Thymus (tissue), 11 donors: Measurements from ENCODE around the gene SHANK2. TPM values are rescaled to one million over a fixed set of nuclear protein-coding genes. Genes with fewer than 3 reads are reported as not detected.

Experiments used
- DNase-seq, 9 donors: peaks; one replicate each; pipeline ENCODE4 v3.0.0-alpha.2; 2013; ENCODE audit warnings: low spot score in 9 of 9, low read depth in 6 of 9, missing footprints in 1 of 9
- H3K27ac ChIP-seq, 2 donors: one replicate each; pipeline ENCODE4 v1.5.1; 2013; ENCODE audit warnings: control low read depth in 1 of 2, low read depth in 1 of 2, low read length in 1 of 2, mild to moderate bottlenecking in 1 of 2, moderate library complexity in 1 of 2
- H3K27me3 ChIP-seq, 2 donors: one replicate each; pipeline ENCODE4 v1.5.1; 2013; ENCODE audit warnings: low read length in 1 of 2; ENCODE audit not compliant: control insufficient read depth in 2 of 2, insufficient read depth in 1 of 2
- H3K36me3 ChIP-seq, 2 donors: one replicate each; pipeline ENCODE4 v1.5.1; 2013; ENCODE audit warnings: low read length in 1 of 2, mild to moderate bottlenecking in 1 of 2, moderate library complexity in 1 of 2; ENCODE audit not compliant: control insufficient read depth in 2 of 2, insufficient read depth in 2 of 2
- H3K4me1 ChIP-seq, 2 donors: one replicate each; pipeline ENCODE4 v1.5.1; 2013; ENCODE audit warnings: low read length in 2 of 2; ENCODE audit not compliant: control insufficient read depth in 2 of 2, insufficient read depth in 2 of 2
- H3K4me3 ChIP-seq, 2 donors: one replicate each; pipeline ENCODE4 v1.5.1; 2013; ENCODE audit warnings: low read length in 2 of 2, control low read depth in 1 of 2, mild to moderate bottlenecking in 1 of 2
- H3K9me3 ChIP-seq, 2 donors: one replicate each; pipeline ENCODE4 v1.5.1; 2013; ENCODE audit warnings: low read length in 1 of 2, mild to moderate bottlenecking in 1 of 2; ENCODE audit not compliant: control insufficient read depth in 2 of 2, insufficient read depth in 1 of 2
- WGBS: extraction: QIAGEN DNeasy Blood & Tissue Kit; methylation state at CpG from one replicate; pipeline ENCODE4 v1.1.7; 2013; 5-methylcytosine and 5-hydroxymethylcytosine counted together
- polyA plus RNA-seq: library from polyadenylated mRNA; stranded (reverse); fragments of 200-250 nt; gene quantifications from one replicate; pipeline ENCODE4 v1.2.3, GENCODE V29; 2013
- total RNA-seq: library from RNA; stranded (reverse); fragments of 120-200 nt; gene quantifications from one replicate; pipeline ENCODE4 v1.2.4, GENCODE V29; 2013
- donor health status: healthy.

SHANK2 gene
- total and polyA plus RNA-seq, 2 donors, result 0.09 to 0.14 TPM

DNA sequence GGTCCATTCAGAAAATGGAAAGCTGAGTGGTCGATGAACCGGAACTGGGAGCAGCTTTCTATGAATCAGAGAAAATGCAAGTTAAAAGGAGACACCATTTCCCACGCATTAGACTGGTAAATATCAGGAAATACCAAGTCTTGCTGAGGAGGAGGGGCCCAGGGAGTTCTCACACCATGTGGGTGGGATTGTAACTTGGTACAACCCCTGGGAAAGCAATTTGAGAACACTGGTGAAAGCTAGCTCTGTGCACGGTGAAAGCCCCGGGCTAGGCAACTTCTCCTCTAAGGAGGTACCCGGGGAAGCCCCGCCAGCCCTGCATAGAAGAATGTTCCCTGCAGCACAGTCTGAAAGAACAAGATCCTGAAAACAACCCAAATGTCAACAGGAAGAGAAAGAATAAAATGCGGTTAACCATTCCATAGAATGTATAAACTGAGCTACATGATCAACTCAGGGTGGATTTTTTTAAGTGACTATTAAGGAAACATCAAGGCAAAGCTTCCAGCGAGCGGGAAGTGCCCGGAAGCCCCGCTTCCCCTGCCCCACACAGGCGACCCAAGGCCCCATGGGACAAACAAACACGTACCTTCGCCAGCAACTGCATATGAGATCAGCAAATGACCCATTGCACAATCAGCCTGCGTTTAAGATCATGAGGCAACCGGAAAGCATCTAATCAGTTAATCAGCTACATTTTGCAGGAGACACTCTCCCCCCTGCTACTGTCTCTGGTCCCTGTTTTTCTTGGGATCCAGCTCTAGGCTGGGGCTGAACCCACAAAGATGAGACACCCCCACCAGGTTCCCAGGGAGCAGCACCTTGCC lies 11.3 kb downstream of the SHANK2 start:
- Histone ChIP-seq H3K36me3 (no peaks in the 10 kb centered on the region), H3K27ac (no peak overlapping the region), H3K27me3 (peaks cover 2 to 5% of the 10 kb centered on the region in 2 donors), H3K4me1 (no peaks in the 10 kb centered on the region), H3K4me3 (no peak overlapping the region), H3K9me3 (no peaks in the 10 kb centered on the region)
- DNase-seq, result peak in 1 of 9 donors; percentile 6
- 34% methylated on average over 17 of the region's 17 CpGs for WGBS

DNA sequence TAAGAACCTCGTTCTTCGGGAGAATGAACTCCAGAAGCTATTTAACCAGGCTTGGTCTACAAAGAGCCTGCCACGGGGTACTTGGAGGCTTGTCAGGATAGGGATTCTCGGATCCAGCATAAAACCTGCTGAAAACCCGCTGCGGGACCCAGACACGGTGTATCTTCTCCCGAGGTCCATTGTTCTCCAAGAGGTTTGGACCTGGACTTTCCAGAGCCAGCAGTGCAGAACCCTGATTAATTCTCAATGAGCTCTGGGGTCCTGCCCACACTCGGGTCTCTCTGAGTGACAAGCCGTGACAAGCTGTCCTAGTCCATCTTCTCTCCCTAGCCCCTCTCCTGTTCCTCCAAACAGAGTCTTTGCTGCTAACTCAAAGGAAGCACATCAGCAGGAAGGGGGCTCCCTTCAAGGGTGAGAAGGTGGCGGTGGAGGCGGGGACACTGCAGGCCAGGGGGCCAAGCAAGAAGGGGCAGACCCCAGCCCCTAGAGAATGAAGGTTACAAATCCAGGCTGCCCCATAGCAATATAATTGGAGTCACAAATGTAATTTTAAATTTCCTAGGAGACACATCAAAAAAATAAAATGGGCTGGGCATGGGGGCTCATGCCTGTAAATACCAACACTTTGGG lies 12.2 kb downstream of the SHANK2 start:
- H3K4me3 ChIP-seq, result no peak overlapping the region
- H3K4me1 ChIP-seq, result no peaks in the 10 kb centered on the region
- H3K27me3 ChIP-seq, result peaks cover 0 to 2% of the 10 kb centered on the region in 2 donors
- no peak for DNase-seq
- 89% methylated on average over 12 of the region's 12 CpGs for WGBS
- no peaks in the 10 kb centered on the region for H3K36me3 ChIP-seq
- no peak overlapping the region for H3K27ac ChIP-seq
- no peaks in the 10 kb centered on the region for H3K9me3 ChIP-seq

DNA sequence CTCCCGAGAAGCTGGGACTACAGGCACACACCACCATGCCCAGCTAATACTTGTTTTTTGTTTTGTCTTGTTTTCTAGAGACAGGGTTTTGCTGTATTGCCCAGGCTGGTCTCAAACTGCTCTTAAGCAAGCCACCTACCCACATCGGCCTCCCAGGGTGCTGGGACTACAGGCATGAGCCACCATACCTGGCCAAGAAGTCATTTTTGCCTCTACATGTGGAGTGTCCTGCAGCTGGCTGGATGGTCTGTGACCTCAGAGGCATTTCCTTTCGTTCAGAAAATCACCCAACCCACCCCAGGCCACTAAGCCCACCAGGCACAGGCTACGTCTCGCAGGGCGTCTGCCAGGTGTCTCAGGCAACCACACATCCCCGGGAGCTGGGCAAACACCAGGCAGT lies 12.8 kb downstream of the SHANK2 start:
- no peak for DNase-seq
- 79% methylated on average over 7 of the region's 7 CpGs for WGBS

DNA sequence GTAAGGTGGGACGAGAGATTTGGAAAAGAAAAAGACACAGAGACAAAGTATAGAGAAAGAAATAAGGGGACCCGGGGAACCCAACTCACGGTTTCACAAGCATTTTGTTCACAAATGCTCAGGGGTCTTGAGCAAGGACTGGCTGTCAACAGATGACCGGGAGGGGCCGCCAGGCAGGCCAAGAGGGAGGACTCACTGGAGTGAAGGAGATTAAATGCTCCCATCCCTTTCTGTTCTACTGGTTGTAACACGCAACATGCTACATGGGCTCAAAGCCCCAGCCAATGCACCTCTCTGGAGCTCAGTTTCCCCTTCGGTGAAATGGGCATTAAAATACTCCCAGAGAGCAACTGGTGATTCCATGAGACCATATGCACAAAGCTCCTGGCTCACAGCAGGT lies 13.4 kb downstream of the SHANK2 start:
- WGBS, result 93% methylated on average over 7 of the region's 7 CpGs
- peaks cover 0 to 2% of the 10 kb centered on the region in 2 donors for H3K27me3 ChIP-seq
- DNase-seq, result no peak

More for the DNA sequence above, 12.8 kb downstream of the SHANK2 start:
- H3K27me3 ChIP-seq, result peaks cover 0 to 2% of the 10 kb centered on the region in 2 donors
- H3K36me3 ChIP-seq, result no peaks in the 10 kb centered on the region
- H3K27ac ChIP-seq, result no peak overlapping the region
- no peaks in the 10 kb centered on the region for H3K9me3 ChIP-seq
- H3K4me1 ChIP-seq, result no peaks in the 10 kb centered on the region
- no peak overlapping the region for H3K4me3 ChIP-seq

DNA sequence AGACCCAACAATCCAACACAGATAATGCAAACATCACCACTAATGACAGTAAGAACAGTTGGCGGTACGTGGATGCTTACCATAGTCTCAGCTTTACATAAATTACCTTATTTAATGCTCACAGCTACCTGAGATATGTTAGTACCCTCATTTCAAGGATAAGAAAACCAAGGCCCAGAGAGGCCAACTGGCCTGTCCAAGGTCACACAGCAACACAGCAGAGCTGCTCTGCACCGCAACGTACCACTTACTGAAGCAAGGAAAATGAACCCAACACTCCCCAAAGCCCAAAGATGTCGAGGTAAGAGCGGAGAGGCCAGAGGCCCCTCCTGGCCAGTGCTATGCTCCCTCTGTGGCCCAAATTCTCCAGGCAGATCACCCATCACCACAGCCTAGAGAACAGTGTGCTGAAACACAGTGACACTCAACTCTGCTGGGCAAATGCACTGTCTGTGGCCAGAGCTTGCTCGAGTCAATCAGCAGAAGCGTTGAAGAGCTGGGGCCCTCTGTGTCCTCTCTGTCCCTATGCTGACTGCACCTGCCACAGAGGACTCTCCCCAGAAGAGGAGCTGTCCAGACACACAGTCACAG lies 14.0 kb downstream of the SHANK2 start:
- Histone ChIP-seq H3K36me3 (no peaks in the 10 kb centered on the region), H3K9me3 (no peaks in the 10 kb centered on the region), H3K4me3 (no peak overlapping the region), H3K27ac (no peak overlapping the region), H3K27me3 (peaks cover 0 to 2% of the 10 kb centered on the region in 2 donors), H3K4me1 (no peaks in the 10 kb centered on the region)
- 90% methylated on average over 8 of the region's 8 CpGs for WGBS
- DNase-seq, result no peak

More for the DNA sequence above, 13.4 kb downstream of the SHANK2 start:
- no peaks in the 10 kb centered on the region for H3K4me1 ChIP-seq
- H3K9me3 ChIP-seq, result no peaks in the 10 kb centered on the region
- H3K4me3 ChIP-seq, result no peak overlapping the region
- H3K36me3 ChIP-seq, result no peaks in the 10 kb centered on the region
- H3K27ac ChIP-seq, result no peak overlapping the region

DNA sequence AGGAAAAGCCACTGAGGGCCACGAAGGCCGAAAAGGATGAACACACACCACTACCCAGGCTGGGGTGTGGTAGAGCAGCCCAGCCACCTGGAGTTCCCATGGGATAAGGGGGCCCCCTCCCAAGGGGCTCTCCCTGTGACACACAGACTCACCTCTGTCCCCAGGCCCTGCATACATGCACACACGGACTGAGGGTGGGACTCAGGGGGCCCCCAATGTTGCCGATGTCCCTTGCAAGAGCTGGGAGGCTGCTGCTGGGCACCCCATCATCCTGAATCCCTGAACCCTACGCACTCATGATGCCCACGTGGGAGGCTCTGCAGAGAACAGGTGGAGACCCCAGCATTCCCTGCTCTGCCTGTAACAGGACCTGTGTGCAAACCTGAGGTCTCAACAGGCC lies 14.5 kb downstream of the SHANK2 start:
- 83% methylated on average over 6 of the region's 6 CpGs for WGBS
- DNase-seq, result no peak
- no peak overlapping the region for H3K27ac ChIP-seq

DNA sequence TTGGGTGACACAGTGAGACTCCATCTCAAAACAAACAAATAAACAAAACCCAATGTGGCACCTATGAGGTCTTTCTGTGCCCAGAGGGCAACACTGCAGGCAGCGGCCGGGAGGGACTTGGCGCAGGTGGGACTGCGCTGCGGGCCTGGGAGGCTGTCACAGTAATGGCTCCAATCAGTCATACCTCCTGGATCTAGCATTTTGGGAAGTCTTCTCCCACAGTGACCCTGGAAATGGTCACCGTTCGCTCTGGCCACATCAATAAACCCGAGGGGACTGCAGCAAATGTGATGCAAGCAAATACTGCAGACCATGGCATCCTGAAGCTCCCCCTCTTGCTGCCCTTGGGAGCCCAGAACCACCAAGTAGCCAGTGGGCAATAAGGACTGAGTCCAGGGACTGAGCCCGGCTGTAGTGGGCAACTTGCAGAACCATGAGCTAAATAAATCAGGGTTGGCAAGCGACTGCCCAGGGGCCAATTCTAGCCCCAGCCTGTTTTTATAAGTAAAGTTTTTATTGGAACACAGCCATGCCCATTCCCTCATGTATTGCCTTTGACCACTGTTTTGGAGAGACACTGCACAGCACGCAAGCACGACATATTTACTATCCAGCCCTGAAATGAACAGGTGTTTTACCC lies 15.4 kb downstream of the SHANK2 start:
- Histone ChIP-seq H3K27ac (no peak overlapping the region), H3K4me1 (no peaks in the 10 kb centered on the region), H3K4me3 (no peak overlapping the region), H3K36me3 (no peaks in the 10 kb centered on the region), H3K27me3 (peaks cover 0 to 2% of the 10 kb centered on the region in 2 donors), H3K9me3 (no peaks in the 10 kb centered on the region)
- 89% methylated on average over 12 of the region's 12 CpGs for WGBS
- DNase-seq, result no peak

More for the DNA sequence above, 14.5 kb downstream of the SHANK2 start:
- H3K4me1 ChIP-seq, result no peaks in the 10 kb centered on the region
- no peaks in the 10 kb centered on the region for H3K36me3 ChIP-seq
- no peak overlapping the region for H3K4me3 ChIP-seq
- peaks cover 0 to 2% of the 10 kb centered on the region in 2 donors for H3K27me3 ChIP-seq
- H3K9me3 ChIP-seq, result no peaks in the 10 kb centered on the region

DNA sequence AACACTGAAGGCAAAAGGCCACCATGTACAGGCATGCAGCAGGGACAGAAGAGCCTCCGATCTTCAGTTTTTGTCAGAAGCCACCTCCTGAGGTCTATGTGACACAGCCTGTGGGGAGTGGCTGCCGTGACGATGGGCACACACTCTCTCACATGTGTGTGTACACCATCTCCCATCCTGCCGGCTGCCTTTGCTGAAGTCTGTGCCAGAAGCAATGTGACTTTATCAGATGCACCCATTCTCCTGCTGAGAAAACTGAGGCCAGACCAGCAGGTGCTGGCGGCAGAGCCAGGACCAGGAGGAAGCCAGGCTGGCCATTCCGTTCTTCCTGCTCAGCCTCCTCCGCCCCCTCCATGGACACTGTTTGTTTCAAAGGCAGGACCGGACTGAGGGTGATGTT lies 16.7 kb downstream of the SHANK2 start:
- DNase-seq, result no peak
- no peak overlapping the region for H3K4me3 ChIP-seq
- H3K36me3 ChIP-seq, result no peaks in the 10 kb centered on the region
- H3K4me1 ChIP-seq, result no peaks in the 10 kb centered on the region
- 92% methylated on average over 8 of the region's 8 CpGs for WGBS
- no peaks in the 10 kb centered on the region for H3K27me3 ChIP-seq
- no peaks in the 10 kb centered on the region for H3K9me3 ChIP-seq
- no peak overlapping the region for H3K27ac ChIP-seq
